Stimulated activated effector memory CD8-positive, alpha-beta T cell treated with anti-CD3 and anti-CD28 coated beads, Interleukin-12 subunit alpha, Interleukin-12 subunit beta, amount 100 ng/mL, for 72 hours (primary cell): ENCODE data around the gene NUP42.
A peak's percentile ranks its signal among the peaks of the same experiment; 100 is the strongest.

Source experiments
- ATAC-seq: fragments of 150-1000 bp; cut with Tn5 transposase; 2 replicates; pipeline ENCODE4 v1.10.0; 2021
- DNase-seq, 2 donors: peaks; one replicate each; pipeline ENCODE4 v3.0.0; 2021 to 2022; ENCODE audit warnings: low spot score in 2 of 2
- H3K27ac Mint-ChIP-seq: one replicate; pipeline ENCODE4 v1.8.0; 2022; ENCODE audit warnings: mild to moderate bottlenecking, mixed read lengths
- H3K36me3 Mint-ChIP-seq: one replicate; pipeline ENCODE4 v1.8.0; 2022; ENCODE audit warnings: mild to moderate bottlenecking, mixed read lengths
- H3K4me1 Mint-ChIP-seq: one replicate; pipeline ENCODE4 v1.8.0; 2022; ENCODE audit warnings: mixed read lengths
- H3K4me3 Mint-ChIP-seq: one replicate; pipeline ENCODE4 v1.8.0; 2022; ENCODE audit warnings: mild to moderate bottlenecking, mixed read lengths
- H3K9me3 Mint-ChIP-seq: one replicate; pipeline ENCODE4 v1.8.0; 2022; ENCODE audit warnings: mixed read lengths

The NUP42 gene

DNA sequence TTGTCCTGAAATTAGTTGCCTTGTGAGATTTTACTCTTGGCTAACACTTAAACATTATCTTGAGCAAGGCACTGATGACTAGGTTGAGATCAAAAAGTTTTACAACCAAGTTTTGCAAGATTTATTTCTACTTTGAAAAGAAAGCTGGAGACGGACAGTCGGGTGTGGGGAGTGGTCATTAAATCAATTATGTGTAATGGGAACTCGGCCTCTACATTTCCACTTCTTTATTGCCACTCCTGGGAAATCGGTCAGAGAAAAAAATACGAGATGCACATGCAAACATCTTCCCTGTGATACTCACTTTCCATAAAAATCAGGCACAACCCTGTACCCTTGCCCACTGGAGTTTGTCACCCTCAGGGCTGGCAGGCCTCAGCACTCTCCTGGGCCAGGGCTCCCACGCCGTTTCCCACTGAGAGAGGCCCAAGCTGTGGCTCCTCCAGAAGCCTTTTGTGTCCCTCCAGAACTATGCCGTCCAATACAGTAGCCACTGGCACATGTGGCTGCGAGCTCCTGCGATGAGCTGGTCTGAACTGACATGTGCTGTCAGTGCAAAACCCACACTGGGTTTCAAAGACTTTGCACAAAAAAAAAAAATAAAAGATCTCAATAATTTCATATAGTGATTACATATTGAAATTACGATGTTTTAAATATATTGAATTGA lies 57.3 kb downstream of the NUP42 start:
- H3K4me1 Mint-ChIP-seq = peaks cover 6% of the 10 kb centered on the region
- DNase-seq (no peak), ATAC-seq (no peak)
- no peak overlapping the region for H3K4me3 Mint-ChIP-seq
- H3K9me3 Mint-ChIP-seq = no peaks in the 10 kb centered on the region
- H3K36me3 Mint-ChIP-seq = no peaks in the 10 kb centered on the region
- no peak overlapping the region for H3K27ac Mint-ChIP-seq

DNA sequence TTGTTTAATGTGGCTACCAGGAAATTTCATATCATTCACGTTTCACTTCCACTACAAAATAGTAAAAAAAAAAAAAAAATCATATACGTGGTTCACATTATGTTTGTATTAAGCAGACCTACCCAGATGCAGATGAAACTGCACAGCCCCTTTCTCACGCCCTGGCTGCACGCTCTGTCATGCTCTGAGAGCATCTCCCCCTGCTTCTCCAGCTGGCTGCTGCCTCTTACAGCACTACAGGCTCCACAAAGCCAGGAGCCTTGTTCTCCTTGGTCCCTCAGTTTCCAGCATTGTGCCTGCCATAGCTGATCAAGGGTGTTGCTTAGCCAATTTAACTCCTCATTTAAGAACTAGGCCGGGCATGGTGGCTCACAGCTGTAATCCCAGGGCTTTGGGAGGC lies 57.9 kb downstream of the NUP42 start:
- H3K27ac Mint-ChIP-seq = no peak overlapping the region

DNA sequence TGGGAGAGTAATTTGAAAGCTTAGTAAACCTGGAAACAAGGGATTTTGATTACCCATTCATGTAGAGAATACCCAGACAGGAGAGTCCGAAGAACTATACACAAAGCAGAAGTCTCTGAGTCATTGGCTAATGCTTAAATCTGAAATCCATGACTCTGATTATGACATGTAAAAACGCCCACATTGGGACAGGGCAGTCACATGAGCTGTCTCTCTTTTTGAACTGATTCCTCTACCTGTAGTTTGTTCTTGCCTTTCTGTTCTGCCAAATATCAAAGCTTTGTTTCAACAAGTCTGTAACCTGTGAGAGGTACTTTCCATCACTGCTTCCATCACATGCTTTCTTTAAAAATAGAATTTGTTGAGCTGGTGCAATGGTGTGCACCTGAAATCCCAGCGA lies 60.5 kb downstream of the NUP42 start:
- no peak overlapping the region for H3K4me3 Mint-ChIP-seq
- H3K9me3 Mint-ChIP-seq = no peaks in the 10 kb centered on the region
- no peak for DNase-seq
- H3K36me3 Mint-ChIP-seq = no peaks in the 10 kb centered on the region
- no peak overlapping the region for H3K27ac Mint-ChIP-seq
- ATAC-seq = peak; percentile 82
- H3K4me1 Mint-ChIP-seq = no peaks in the 10 kb centered on the region

More for the DNA sequence above, 57.9 kb downstream of the NUP42 start:
- Mint-ChIP-seq H3K9me3 (no peaks in the 10 kb centered on the region), H3K36me3 (no peaks in the 10 kb centered on the region), H3K4me1 (peaks cover 5% of the 10 kb centered on the region), H3K4me3 (no peak overlapping the region)
- ATAC-seq (no peak), DNase-seq (no peak)

DNA sequence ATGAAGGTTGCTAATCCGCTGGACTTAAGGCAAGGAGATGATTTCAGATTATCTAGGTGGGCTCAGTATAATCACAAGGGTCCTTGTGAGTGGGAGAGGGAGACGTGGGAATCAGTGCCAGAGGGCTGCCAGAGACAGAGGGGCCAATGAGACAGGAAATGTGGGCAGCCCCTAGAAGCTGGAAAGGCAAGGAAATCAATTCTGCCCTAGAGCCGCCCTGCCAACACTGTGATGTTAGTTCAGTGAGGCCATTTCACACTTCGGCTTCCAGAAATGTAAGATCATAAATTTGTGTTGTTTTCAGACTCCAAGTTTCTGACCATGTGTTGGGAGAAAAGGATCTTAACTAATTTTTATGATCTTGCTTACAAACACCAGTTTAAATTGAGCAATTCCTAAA lies 61.1 kb downstream of the NUP42 start:
- H3K36me3 Mint-ChIP-seq = no peaks in the 10 kb centered on the region
- ATAC-seq (no peak), DNase-seq (no peak)
- no peaks in the 10 kb centered on the region for H3K4me1 Mint-ChIP-seq
- no peaks in the 10 kb centered on the region for H3K9me3 Mint-ChIP-seq
- no peak overlapping the region for H3K4me3 Mint-ChIP-seq
- H3K27ac Mint-ChIP-seq = no peak overlapping the region

DNA sequence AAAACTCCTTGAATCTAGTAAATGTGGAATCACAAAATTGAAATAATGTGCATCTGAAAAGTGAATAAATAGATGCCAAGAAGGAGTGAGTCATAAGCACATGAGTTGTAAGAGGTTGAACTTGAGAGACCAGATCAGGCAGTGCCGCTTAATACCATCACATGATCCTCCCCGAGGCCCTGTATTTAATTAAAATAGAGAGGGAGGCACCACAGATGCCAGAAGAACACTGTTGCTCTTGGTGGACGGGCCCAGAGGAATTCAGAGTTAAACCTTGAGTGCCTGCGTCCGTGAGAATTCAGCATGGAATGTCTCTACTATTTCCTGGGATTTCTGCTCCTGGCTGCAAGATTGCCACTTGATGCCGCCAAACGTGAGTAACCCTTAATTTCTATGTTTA lies 64.7 kb downstream of the NUP42 start, which contains the start of gene GPNMB:
TSS of gene GPNMB (plus strand) at position 221 of the 400 bp plus-strand sequence. CDS start at position 304, 83 bp downstream.
- Mint-ChIP-seq H3K4me3 (no peak within 1 kb of the TSS), H3K36me3 (no peaks in the 10 kb centered on the region), H3K27ac (no peak within 1 kb of the TSS), H3K4me1 (no peaks in the 10 kb centered on the region), H3K9me3 (no peaks in the 10 kb centered on the region)
- no peak for DNase-seq
- no peak for ATAC-seq

DNA sequence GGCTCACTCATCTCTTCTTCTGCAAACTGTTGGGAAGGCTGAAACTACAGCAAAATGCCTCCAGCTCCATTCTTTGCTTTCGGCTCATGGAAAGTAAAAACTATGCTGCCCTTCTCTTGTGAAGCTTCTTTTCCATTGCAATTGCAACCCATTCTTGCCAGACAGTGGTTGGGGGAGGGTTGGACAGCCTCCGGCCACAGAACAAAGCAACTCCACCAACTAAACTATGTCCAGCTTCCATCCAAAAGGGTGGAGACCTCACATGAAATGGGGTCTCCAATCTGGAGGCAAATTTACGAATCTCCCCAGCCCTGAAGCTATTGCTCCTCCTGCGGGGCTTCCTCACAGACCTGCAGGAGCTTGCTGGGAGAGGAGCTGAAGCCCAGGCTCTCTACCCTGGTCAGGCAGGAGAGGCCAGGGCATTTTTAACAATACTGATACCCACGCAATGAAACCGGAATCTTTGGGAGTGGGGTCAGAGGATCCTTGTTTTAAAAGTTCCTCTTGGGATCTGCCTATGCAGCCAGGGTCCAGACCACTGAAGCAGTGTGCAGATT lies 65.3 kb downstream of the NUP42 start:
- DNase-seq (no peak), ATAC-seq (no peak)
- Mint-ChIP-seq H3K36me3 (no peaks in the 10 kb centered on the region), H3K27ac (no peak overlapping the region), H3K4me1 (no peaks in the 10 kb centered on the region), H3K9me3 (no peaks in the 10 kb centered on the region), H3K4me3 (no peak overlapping the region)

DNA sequence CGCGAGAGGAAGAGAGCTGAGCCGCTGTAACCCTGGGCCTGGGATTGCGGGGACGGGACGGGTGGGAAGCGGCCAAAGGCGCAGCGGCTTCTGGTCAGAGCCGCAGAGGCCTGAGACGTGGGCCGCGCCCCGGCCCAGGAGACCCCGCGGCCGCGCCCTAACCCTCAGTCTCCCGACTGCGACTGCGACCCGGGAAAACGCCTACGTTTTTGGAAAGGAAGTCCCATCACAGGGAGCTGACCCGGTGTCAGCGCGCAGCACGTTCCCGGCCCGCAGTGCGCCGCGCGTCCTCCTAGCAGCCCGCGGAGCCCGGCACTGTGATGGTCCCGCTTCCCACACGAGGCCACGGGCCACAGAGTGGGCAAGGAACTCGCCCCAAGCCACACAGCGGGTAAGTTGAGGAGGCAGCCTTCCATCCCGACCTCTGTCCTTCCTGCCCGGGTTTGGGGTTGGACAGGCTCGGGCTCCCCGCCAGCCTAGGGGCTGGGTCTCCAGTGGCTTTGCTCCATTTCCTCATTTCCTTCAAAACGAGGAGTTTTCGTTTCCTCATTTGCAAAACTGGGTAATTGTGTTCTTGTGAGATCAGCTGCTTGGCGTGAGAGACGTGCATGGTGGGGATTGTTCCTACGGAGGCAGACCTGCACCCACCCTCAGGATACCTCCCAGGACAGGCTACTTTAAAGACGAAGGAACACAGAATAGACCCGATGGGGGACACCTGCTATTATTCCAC lies 65.9 kb downstream of the NUP42 start:
- DNase-seq = no peak

DNA sequence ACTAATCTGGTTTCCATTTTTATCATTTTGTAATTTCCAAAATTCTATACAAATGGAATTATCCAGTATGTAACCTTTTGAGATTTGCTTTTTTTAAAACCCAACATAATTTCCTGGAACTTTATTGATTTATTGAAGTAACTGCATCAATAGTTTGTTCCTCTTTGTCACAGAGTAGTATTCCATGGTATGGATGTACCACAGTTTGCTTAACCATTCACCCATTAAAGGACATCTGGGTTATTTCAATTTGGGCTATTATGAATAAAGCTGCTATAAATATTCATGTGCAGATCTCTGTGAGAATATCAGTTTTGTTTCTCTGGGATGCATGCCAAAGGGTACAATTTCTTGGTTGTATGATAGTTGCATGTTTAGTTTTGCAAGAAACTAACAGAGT lies 67.6 kb downstream of the NUP42 start:
- DNase-seq (no peak), ATAC-seq (no peak)
- H3K36me3 Mint-ChIP-seq = no peaks in the 10 kb centered on the region
- no peak overlapping the region for H3K4me3 Mint-ChIP-seq
- H3K9me3 Mint-ChIP-seq = no peaks in the 10 kb centered on the region
- H3K4me1 Mint-ChIP-seq = no peaks in the 10 kb centered on the region
- no peak overlapping the region for H3K27ac Mint-ChIP-seq

More for the DNA sequence above, 65.9 kb downstream of the NUP42 start:
- H3K36me3 Mint-ChIP-seq = no peaks in the 10 kb centered on the region
- no peaks in the 10 kb centered on the region for H3K9me3 Mint-ChIP-seq
- no peak overlapping the region for H3K4me3 Mint-ChIP-seq
- no peak for ATAC-seq
- H3K27ac Mint-ChIP-seq = no peak overlapping the region
- no peaks in the 10 kb centered on the region for H3K4me1 Mint-ChIP-seq
